OCI-M1 (cell line): ENCODE measurements around the gene CNN3.

Experiments used
- DNase-seq: peaks from one replicate; lab custom pipeline; 2025; lab: John Stamatoyannopoulos, UW

CNN3 gene

DNA sequence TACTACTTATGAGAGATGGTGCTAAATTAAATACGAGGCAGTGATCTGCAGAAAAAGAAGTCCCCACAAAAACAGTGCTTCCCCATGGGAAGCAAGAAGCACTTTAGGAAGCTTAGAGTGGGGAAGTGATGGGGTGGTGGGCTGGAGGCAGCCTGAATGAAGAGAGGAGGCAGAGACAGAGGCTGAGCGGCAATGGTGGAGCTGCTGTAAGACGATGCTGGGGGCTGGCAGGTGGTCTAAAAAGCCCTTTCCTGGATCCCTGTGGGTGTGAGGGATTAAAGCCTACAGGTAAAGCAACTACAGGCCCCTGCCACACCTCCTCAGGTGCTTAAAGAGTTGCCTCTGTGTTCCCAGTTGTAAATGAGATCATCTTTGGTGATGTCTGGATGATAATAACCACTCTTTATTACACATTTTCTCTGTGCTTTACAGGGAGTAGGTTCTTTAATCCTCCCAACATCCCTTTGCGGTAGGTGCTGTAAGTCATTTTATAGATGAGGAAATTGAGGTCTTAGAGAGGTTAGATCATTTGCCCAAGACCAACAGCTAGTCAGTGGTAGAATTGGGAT lies 39.2 kb downstream of the CNN3 start:
- no peak for DNase-seq

- no peak for DNase-seq
Measured at GRCh38 chr1:94887106-94887505, 39.8 kb downstream of the CNN3 start.

- DNase-seq, result no peak
Measured at GRCh38 chr1:94886361-94886760, 40.5 kb downstream of the CNN3 start.

- no peak for DNase-seq
Measured at GRCh38 chr1:94884507-94884906, 42.4 kb downstream of the CNN3 start.

GRCh38 chr1:94884106-94884505 lies 42.8 kb downstream of the CNN3 start:
- no peak for DNase-seq

- peak; percentile 70 for DNase-seq
Measured at GRCh38 chr1:94883691-94884090, 43.2 kb downstream of the CNN3 start.

DNA sequence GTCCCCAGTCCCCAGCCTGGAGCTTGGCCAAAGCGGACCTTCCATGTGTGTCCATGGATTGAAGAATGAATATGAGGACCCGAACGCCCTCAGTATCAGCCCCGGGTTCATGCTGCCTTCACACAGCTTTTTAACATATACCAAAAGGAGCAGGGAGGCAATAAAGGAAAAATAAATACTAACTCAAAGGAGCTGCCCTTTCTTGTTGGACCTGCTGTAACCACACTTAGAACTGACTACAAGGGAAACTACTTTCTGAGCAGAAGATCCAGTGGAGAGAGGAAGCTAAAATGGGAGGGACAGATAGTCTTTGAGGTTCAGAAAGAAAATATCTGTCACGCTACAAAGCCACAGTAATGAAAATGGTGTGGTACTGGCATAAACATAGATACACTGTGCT lies 48.6 kb downstream of the CNN3 start:
- DNase-seq, result peak; percentile 11

GRCh38 chr1:94876362-94876761 lies 50.5 kb downstream of the CNN3 start:
- DNase-seq, result no peak

DNA sequence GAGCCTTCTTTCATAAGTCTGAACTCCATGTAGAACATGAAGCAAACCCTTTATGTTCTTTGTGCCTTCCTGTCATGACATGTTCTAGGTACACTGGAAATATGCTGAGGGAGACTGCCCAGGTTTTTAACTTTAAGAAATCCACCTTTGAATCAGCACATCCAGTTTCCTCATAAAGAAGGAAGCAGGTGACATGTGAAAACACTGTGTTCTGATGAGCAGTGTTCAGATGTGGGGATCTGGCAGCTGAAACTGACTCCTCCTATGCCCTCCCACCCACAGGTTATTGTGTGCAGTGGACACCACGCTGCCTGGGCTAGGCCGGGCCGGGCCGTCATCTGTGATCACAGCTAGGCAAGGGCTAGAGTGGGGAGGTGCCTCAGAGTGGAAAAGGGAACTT lies 51.1 kb downstream of the CNN3 start:
- peak; percentile 16 for DNase-seq

- no peak for DNase-seq
Measured at GRCh38 chr1:94874423-94874822, 52.5 kb downstream of the CNN3 start.

DNA sequence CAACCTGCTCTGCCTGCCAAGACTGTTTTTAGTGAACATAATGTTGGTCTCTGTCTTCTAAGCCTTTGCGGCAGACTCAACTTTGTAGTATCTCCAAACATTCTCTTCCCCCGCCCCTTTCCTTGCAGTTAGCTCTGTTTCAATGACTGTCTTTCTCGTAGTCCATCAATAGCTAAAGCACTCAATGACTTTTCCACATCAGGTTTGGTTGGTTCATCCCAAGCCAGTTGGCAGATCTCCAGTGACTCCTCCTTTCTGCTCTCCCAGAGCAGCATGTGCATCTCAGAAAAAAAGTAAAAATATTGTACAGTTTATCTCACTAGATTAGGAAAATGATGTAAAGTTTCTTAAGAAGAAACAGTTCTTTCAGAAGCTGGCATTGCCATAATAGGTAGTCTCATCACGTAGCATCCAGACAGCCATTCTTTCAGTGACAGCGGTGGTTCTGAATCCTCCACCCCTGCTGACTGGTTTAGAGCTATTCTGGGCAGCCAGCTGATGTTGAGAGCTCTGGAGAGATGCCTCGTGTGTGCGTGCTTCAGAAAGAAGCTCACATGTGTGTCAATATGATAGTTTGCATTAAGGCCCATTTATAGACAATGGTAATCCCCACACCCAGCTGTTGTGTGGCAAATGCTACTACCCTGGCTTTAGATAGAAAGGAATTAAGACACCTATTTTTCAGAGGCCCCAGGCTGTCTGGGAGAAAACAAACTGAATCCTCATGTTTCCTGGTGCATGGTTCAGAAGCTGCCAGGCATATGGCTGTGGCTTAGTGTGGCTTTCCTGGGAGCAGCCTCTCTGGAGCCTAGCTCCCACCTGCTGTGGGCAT lies 53.2 kb downstream of the CNN3 start:
- DNase-seq, result no peak

DNA sequence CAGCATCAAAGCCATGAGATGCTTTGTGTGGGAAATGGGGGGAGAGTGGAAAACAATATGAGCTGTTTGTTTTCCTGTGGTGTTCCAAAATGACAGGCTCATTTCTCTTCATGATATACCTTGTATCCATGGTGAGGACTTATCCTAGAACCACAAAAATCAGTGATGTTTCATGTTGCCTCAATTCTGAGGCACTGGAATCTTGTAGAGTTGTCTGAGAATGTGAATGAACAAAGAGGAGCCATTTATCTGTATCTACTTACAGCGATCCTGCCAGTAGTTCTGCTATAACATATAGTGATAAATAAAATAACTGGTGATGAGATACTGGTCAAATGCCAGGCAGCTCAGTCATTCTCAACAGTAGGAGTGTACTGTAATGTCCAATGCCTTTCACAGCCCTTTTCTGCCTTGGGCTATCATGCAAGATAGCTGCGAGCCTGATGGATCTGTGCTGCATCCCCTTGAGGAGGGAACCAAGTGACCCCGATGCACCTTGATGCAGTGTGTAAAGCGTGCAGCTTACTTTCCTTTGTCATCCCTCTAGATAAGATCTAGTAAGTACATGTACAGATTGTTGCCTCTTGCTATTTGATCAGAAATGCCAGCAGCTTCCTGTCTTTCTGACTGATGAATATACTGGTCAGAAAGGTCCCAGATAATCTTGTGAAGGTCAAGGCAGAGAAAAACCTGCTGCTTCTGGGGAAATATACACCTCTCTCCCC lies 54.0 kb downstream of the CNN3 start:
- no peak for DNase-seq

DNA sequence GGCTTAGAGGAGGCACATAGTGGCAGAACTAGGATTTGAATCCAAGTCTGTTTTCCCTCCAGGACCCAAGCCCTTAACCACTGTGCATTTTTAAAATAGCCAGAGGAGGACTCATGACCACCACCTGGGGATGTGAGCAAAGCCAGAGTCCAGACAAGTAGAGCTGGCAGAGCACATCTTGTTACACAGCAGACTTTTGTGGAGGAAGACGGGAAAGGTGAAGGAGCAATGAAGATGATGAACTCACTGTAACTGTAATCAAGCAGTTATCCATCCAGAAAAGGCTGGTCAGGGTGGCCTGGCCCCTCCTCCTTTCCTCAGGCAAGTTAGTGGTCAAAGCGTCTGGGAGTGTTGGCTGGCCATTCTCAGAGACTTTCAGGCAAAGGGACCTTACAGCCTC lies 55.9 kb downstream of the CNN3 start:
- DNase-seq, result no peak

DNA sequence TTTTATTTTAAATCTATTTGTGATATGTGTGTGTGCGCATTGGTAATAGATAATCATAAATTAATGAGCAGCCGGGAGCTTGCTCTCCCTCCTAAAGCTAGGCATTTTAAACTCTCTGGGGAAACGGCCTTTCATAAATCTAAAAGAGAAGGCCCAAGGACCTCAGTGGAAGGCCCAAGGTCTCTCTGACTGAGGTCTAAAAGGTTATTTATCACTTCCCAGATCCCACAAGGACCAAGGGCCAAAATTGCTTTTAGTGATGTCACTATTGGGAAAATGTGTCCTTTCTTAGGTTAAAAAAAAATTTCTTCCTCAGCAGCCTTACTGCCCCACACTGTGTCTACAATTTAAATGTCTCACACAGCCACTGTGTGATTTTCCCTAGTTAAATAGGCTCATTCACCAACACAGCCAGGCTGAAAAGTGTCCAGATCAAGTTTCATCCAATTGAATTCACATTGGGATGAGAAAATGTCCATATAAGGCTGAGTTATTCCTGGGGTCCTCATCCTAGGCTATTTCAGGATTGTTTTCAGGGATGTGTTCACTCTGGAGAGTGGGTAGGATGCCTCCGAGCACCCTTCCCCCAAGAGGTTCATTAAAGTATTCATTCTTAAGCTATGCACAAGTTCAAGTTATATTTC lies 60.6 kb downstream of the CNN3 start:
- DNase-seq, result no peak

- no peak for DNase-seq
Measured at GRCh38 chr1:94865360-94865759, 61.5 kb downstream of the CNN3 start.

DNA sequence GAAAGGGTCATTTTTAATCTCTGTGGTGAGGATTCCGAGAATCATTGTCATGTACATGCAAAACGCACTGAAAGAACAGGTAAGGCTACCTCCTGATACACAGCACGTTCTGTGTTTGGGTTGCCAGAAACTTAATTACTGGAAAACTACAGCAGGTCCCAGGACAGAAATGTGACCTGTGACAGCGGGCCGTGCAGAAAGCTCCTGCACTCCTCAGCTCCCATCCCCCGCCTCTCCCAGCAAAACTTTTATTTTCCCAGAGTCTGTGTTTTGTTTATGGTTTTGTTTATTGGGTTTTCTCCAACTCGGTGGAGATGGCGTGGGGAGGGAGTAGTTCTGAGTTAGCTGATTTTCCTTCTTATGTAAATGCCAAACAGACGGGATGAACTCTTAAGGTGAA lies 62.1 kb downstream of the CNN3 start:
- DNase-seq, result no peak

GRCh38 chr1:94863919-94864318 lies 63.0 kb downstream of the CNN3 start:
- no peak for DNase-seq

DNA sequence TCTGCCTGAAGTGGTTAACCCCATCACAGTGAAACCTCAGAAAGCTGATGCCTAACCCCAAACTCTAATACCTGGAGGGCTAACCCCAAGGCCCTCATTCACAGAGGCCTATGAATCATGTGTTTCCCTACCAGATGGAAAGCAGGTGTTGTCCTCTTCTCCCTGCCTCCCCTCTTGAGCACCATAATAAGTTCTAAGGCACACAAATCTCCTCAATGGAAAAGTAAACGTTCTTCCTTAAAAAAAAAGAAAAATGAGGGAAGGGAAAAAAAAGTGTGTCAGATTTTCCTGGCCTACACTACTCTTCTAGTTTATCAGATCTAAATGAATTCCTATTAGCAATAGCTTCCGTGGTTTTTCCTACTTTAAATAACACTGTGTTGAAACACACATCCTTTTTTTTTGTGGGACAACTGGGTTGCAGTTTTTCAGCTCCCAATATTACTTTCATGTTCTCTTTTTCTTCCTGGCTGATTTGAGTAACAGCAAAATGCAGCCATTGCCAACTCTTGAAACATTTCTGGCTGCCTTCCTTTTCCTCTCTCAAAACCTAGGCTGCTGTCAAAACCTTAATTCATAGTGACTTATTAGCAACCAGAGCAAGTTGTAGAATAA lies 63.5 kb downstream of the CNN3 start:
- DNase-seq, result no peak

- no peak for DNase-seq
Measured at GRCh38 chr1:94862718-94863117, 64.2 kb downstream of the CNN3 start.

DNA sequence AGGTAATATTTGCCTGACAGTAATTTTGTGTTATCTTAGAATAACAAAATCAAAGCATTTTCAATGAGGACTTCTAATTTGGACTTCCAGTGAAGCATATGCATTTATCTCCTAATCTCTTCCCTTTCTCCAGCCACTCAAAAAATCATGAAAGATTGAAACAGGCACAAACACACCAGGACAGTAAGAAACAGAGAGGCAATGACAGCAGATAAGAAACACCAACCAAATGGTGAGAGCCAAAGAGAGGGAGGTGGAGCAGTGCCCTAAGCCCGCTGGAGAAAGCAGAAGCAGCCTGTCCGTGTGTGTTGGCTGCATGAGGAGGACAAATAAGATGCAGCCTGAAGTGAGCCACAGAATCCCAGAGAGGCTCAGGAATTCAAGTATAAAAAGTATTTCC lies 67.7 kb downstream of the CNN3 start:
- DNase-seq, result peak; percentile 5

GRCh38 chr1:94858276-94858675 lies 68.6 kb downstream of the CNN3 start:
- DNase-seq, result no peak

- no peak for DNase-seq
Measured at GRCh38 chr1:94856868-94857267, 70.0 kb downstream of the CNN3 start.
